ENCODE results near the gene DSP.

The DSP gene

GRCh38 chr6:7559651-7560385, 18.3 kb downstream of the DSP start:
- in situ Hi-C loops (cut with HindIII; ENCODE audit: low sequenced_read_pairs) = no loop called here

- in situ Hi-C loops (cut with HindIII; ENCODE audit: low sequenced_read_pairs) = no loop called here
Observed at GRCh38 chr6:7561153-7561964, 19.9 kb downstream of the DSP start.

- in situ Hi-C loops (cut with HindIII; ENCODE audit: low sequenced_read_pairs) = no loop called here
Observed at GRCh38 chr6:7562769-7563168, 21.3 kb downstream of the DSP start.

GRCh38 chr6:7566107-7566506, 24.6 kb downstream of the DSP start:
- in situ Hi-C loops (cut with HindIII; ENCODE audit: low sequenced_read_pairs) = no loop called here

GRCh38 chr6:7566617-7567173, 25.2 kb downstream of the DSP start:
- in situ Hi-C loops (cut with HindIII; ENCODE audit: low sequenced_read_pairs) = no loop called here

- in situ Hi-C loops (cut with HindIII; ENCODE audit: low sequenced_read_pairs) = no loop called here
Observed at GRCh38 chr6:7568021-7568420, 26.6 kb downstream of the DSP start.

GRCh38 chr6:7569082-7569481, 27.6 kb downstream of the DSP start:
- in situ Hi-C loops (cut with HindIII; ENCODE audit: low sequenced_read_pairs) = no loop called here

- in situ Hi-C loops (cut with HindIII; ENCODE audit: low sequenced_read_pairs) = no loop called here
Observed at GRCh38 chr6:7572213-7572943, 30.9 kb downstream of the DSP start.

- in situ Hi-C loops (cut with HindIII; ENCODE audit: low sequenced_read_pairs) = no loop called here
Observed at GRCh38 chr6:7574500-7574899, 33.0 kb downstream of the DSP start.

- in situ Hi-C loops (cut with HindIII; ENCODE audit: low sequenced_read_pairs) = no loop called here
Observed at GRCh38 chr6:7578516-7578915, 37.0 kb downstream of the DSP start.

GRCh38 chr6:7578931-7579330, 37.5 kb downstream of the DSP start:
- in situ Hi-C loops (cut with HindIII; ENCODE audit: low sequenced_read_pairs) = no loop called here

- in situ Hi-C loops (cut with HindIII; ENCODE audit: low sequenced_read_pairs) = loop anchor here (10.0 kb wide), 1 partner anchor 295 kb away; no protein-coding TSS in a partner anchor
Observed at GRCh38 chr6:7579851-7580250, 38.4 kb downstream of the DSP start.

GRCh38 chr6:7580537-7580926, 39.1 kb downstream of the DSP start:
- in situ Hi-C loops (cut with HindIII; ENCODE audit: low sequenced_read_pairs) = loop anchor here (10.0 kb wide), 1 partner anchor 296 kb away; no protein-coding TSS in a partner anchor

- in situ Hi-C loops (cut with HindIII; ENCODE audit: low sequenced_read_pairs) = loop anchor here (10.0 kb wide), 1 partner anchor 296 kb away; no protein-coding TSS in a partner anchor
Observed at GRCh38 chr6:7580927-7581618, 39.6 kb downstream of the DSP start.

GRCh38 chr6:7585287-7585930, 43.9 kb downstream of the DSP start:
- in situ Hi-C loops (cut with HindIII; ENCODE audit: low sequenced_read_pairs) = loop anchor here (10.0 kb wide), 1 partner anchor 301 kb away; no protein-coding TSS in a partner anchor

- in situ Hi-C loops (cut with HindIII; ENCODE audit: low sequenced_read_pairs) = loop anchor here (10.0 kb wide), 1 partner anchor 303 kb away; no protein-coding TSS in a partner anchor
Observed at GRCh38 chr6:7587631-7588100, 46.2 kb downstream of the DSP start.

- in situ Hi-C loops (cut with HindIII; ENCODE audit: low sequenced_read_pairs) = loop anchor here (10.0 kb wide), 1 partner anchor 304 kb away; no protein-coding TSS in a partner anchor
Observed at GRCh38 chr6:7588506-7588905, 47.0 kb downstream of the DSP start.

GRCh38 chr6:7589221-7589620, 47.8 kb downstream of the DSP start:
- in situ Hi-C loops (cut with HindIII; ENCODE audit: low sequenced_read_pairs) = loop anchor here (10.0 kb wide), 1 partner anchor 304 kb away; no protein-coding TSS in a partner anchor

All from DLD1 (cell line).